Measurements from ENCODE around the gene ATF3. TPM values are rescaled to one million over a fixed set of nuclear protein-coding genes. Genes with fewer than 3 reads are reported as not detected.

The ATF3 gene
- total RNA-seq, 1 donor from 2014 or later = 34.9 TPM

- Histone ChIP-seq H3K4me1 (no peaks in the 10 kb centered on the region), H3K27me3 (no peaks in the 10 kb centered on the region), H3K9me3 (no peaks in the 10 kb centered on the region), H3K36me3 (no peaks in the 10 kb centered on the region), H3K4me3 (no peak overlapping the region), H3K27ac (no peak overlapping the region)
- TF ChIP-seq POLR2AphosphoS5 (IDR thresholded peaks at IDR 0.05; ENCODE audit: insufficient read depth in 1 of 2, low read depth in 1 of 2) = no peak
- no peak for TF ChIP-seq POLR2A (IDR thresholded peaks at IDR 0.05)
- no peak for TF ChIP-seq CTCF (IDR thresholded peaks at IDR 0.05)
- DNase-seq (ENCODE audit: extremely low spot score in 2 of 2) = no peak
- intact Hi-C loops (cut with DNase I) = no loop called here
Measured at GRCh38 chr1:212646588-212646987, 38.0 kb downstream of the ATF3 start.

- Histone ChIP-seq H3K36me3 (no peaks in the 10 kb centered on the region), H3K27me3 (no peaks in the 10 kb centered on the region), H3K4me3 (no peak overlapping the region), H3K9me3 (no peaks in the 10 kb centered on the region), H3K27ac (no peak overlapping the region), H3K4me1 (no peaks in the 10 kb centered on the region)
- DNase-seq (ENCODE audit: extremely low spot score in 2 of 2) = no peak
- TF ChIP-seq POLR2AphosphoS5 (IDR thresholded peaks at IDR 0.05; ENCODE audit: insufficient read depth in 1 of 2, low read depth in 1 of 2) (no peak), POLR2A (IDR thresholded peaks at IDR 0.05) (no peak), CTCF (IDR thresholded peaks at IDR 0.05) (no peak)
- intact Hi-C loops (cut with DNase I) = no loop called here
Measured at GRCh38 chr1:212647004-212647403, 38.4 kb downstream of the ATF3 start.

GRCh38 chr1:212648431-212648830 lies 39.9 kb downstream of the ATF3 start:
- peak in 1 of 2 donors; percentile 34 for DNase-seq (ENCODE audit: extremely low spot score in 2 of 2)
- Histone ChIP-seq H3K4me1 (no peaks in the 10 kb centered on the region), H3K4me3 (no peak overlapping the region), H3K27ac (no peak overlapping the region), H3K9me3 (no peaks in the 10 kb centered on the region), H3K36me3 (no peaks in the 10 kb centered on the region), H3K27me3 (no peaks in the 10 kb centered on the region)
- TF ChIP-seq POLR2A (IDR thresholded peaks at IDR 0.05) (no peak), POLR2AphosphoS5 (IDR thresholded peaks at IDR 0.05; ENCODE audit: insufficient read depth in 1 of 2, low read depth in 1 of 2) (no peak), CTCF (IDR thresholded peaks at IDR 0.05) (no peak)
- intact Hi-C loops (cut with DNase I) = no loop called here

GRCh38 chr1:212649020-212649419 lies 40.5 kb downstream of the ATF3 start:
- no peaks in the 10 kb centered on the region for H3K36me3 ChIP-seq
- DNase-seq (ENCODE audit: extremely low spot score in 2 of 2) = no peak
- no peak for TF ChIP-seq CTCF (IDR thresholded peaks at IDR 0.05)
- no peak for TF ChIP-seq POLR2A (IDR thresholded peaks at IDR 0.05)
- TF ChIP-seq POLR2AphosphoS5 (IDR thresholded peaks at IDR 0.05; ENCODE audit: insufficient read depth in 1 of 2, low read depth in 1 of 2) = no peak
- intact Hi-C loops (cut with DNase I) = no loop called here
- no peak overlapping the region for H3K4me3 ChIP-seq
- H3K9me3 ChIP-seq = no peaks in the 10 kb centered on the region
- no peaks in the 10 kb centered on the region for H3K4me1 ChIP-seq
- H3K27ac ChIP-seq = no peak overlapping the region
- H3K27me3 ChIP-seq = no peaks in the 10 kb centered on the region

GRCh38 chr1:212650228-212650627 lies 41.7 kb downstream of the ATF3 start:
- H3K4me1 ChIP-seq = no peaks in the 10 kb centered on the region
- no peak for DNase-seq (ENCODE audit: extremely low spot score in 2 of 2)

More at GRCh38 chr1:212650228-212650627, 41.7 kb downstream of the ATF3 start:
- Histone ChIP-seq H3K27ac (no peak overlapping the region), H3K4me3 (no peak overlapping the region), H3K36me3 (no peaks in the 10 kb centered on the region), H3K9me3 (no peaks in the 10 kb centered on the region), H3K27me3 (no peaks in the 10 kb centered on the region)
- intact Hi-C loops (cut with DNase I) = no loop called here
- TF ChIP-seq POLR2A (IDR thresholded peaks at IDR 0.05) (no peak), CTCF (IDR thresholded peaks at IDR 0.05) (no peak), POLR2AphosphoS5 (IDR thresholded peaks at IDR 0.05; ENCODE audit: insufficient read depth in 1 of 2, low read depth in 1 of 2) (no peak)

All from vagina (tissue), 2 donors.